Activated naive CD8-positive, alpha-beta T cell treated with anti-CD3 and anti-CD28 coated beads, Interleukin-2, amount 50 U/mL, for 16 hours (primary cell): ENCODE data around the gene PBOV1.
"Not testable (repeated sequence)": the region's sequence is repeated elsewhere in the genome, so short reads cannot be mapped to it uniquely, and the experiment has no call there.

ENCODE experiments used
- DNase-seq: peaks from one replicate; pipeline ENCODE4 v3.0.0-alpha.2; 2020; ENCODE audit warnings: low read depth, low spot score

PBOV1 gene

GRCh38 chr6:138238368-138238767 lies 20.1 kb upstream of the PBOV1 start:
- DNase-seq = no peak

GRCh38 chr6:138237463-138237862 lies 19.2 kb upstream of the PBOV1 start:
- no peak for DNase-seq

DNA sequence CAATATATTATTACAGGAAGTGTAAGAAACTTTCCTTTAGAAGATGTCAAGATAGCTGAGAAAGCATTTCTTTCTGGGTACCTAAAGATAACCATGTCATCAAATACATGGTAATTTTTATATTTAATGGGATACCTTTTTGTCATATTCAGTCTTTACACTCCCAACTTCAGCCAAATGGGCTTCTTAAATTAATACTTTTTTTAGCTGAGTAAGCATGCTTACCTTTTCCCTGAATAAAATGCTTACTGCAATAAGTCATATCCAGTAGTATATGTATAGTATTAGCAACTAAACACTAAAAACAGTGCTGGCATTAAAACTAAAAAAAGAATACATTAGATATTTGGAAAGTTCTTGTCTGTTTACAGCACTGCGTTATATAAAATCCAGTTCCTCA lies 17.4 kb upstream of the PBOV1 start:
- no peak for DNase-seq

- DNase-seq = no peak
These were observed 16.9 kb upstream of the PBOV1 start for GRCh38 chr6:138235205-138235604.

DNA sequence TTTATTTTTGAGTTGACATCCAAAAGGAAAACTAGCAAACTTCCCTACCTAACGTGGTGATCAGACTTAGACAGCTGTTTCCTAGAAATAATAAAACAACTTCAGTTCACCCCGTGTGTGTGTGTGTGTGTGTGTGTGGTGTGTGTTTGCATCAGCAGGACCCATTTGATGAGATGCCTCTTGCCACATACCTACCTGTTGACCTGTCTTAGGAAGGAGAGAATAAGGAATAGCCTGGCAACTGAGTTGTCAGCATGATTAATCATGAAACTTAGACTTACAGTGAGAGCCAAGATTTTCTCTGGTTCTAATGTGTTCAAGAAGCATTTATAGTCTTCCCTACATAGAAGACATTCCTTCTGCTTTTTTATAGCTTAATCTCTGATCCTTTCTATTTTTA lies 16.1 kb upstream of the PBOV1 start:
- no peak for DNase-seq

DNA sequence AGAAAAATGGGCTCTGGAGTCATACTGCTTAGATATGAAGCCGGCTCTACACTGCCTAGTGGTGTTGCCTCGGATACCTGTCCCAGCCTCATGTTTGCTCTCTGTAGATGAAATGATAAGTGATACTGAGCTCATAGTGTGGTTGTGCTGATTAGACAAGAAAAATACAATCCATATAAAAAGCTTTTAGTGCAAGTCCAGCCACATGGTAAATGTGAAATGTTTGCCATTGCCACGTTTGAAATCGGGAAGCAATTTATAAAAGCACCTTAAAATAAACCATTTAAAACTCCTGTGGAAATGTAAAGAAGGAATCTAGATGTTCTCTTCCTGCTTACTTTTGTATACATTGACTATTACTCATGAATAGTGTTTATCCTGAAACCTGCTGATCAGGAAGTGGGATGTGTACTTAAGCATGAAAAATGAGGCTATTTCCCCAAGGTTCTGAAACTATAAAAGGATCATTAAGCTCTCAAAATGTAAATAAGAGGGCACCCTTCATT lies 13.1 kb upstream of the PBOV1 start:
- DNase-seq = no peak

DNA sequence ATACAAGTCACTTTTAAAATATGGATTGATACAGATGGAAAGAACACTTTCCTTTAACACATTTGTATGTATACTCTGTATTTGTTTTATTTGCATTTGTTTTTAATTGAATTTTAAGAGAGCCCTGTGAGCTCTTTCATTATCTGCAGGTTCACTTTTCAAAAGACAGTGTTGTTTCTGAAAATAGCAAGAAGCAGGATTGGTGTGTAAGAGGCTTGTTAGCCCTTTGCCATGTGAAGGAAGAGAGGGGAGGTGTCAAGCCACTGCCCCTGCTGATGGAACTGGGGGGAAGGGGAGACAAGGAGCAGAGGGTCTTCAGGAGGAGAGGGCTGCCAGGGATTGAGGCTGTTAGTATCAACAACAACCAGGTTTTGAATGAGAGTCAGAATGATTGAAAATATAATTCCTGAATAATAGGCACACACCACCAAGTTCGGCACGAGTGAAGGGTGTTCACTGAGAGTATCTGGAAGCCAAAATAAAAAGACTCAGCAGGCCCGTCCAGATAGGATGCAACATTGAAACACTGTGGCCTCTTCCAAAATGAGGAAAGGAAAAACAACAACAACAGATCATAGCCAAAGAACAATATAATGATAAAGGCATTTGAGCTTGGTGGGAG lies 12.6 kb upstream of the PBOV1 start:
- no peak for DNase-seq

GRCh38 chr6:138230221-138230620 lies 11.9 kb upstream of the PBOV1 start:
- no peak for DNase-seq

- DNase-seq = no peak
These were observed 11.4 kb upstream of the PBOV1 start for GRCh38 chr6:138229663-138230179.

GRCh38 chr6:138229072-138229471 lies 10.8 kb upstream of the PBOV1 start:
- no peak for DNase-seq

- DNase-seq = no peak
These were observed 9.1 kb upstream of the PBOV1 start for GRCh38 chr6:138227316-138227781.

GRCh38 chr6:138226700-138227315 lies 8.5 kb upstream of the PBOV1 start:
- DNase-seq = no peak

GRCh38 chr6:138225953-138226352 lies 7.7 kb upstream of the PBOV1 start:
- DNase-seq = no peak

- no peak for DNase-seq
These were observed 4.7 kb upstream of the PBOV1 start for GRCh38 chr6:138222901-138223546.

GRCh38 chr6:138219901-138220300 lies 1.6 kb upstream of the PBOV1 start:
- DNase-seq = no peak

DNA sequence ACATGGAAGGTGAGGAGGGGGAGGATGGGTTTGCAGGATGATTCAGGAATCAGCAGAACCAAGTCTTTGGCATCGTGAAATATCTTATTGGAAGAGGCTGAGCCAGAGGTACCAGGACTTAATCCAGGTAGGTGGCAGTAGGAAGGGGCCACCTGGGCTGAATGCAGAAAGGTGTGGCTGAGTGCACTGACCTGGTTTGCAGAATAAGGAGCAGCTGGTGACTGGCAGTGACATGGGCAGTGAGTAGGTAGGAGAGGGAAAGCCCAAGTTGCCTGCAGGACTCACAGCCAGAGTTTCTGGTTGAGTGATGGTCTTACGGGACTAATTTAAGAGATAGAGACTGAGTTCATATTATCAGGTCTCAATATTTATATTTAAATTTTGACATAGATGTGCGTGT lies 1.1 kb upstream of the PBOV1 start:
- DNase-seq = no peak

DNA sequence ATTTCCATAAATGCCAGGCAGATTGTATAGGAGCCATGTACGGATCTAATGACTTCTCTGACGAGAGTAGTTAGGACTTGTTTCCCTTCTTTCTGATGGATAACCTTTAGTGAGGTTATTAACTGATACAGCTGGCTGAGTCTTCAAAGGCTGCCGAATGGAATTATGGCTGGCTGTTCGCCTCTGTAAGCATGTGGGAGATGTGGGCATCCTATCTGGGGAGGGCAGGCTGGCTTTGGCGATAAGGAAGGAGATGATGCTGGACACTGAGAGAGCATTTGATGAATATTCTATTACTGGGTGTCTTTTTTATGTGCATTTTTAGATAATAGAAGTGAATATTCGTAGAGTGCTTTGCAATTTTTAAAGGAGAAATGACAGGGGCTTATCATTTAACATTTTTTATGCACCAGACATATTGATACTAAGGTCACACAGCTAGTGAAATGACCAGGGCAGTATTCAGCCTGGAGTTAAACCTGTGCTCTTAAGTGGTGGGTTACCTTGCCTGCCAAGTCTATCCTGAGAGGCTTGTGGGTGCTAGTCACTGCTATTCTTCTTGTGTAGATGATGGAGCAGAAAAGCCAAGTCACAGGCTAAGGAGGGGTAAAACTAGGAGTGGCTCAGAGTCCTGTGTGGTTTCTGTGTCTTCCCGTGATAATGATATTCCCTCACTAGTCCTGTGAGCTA lies 3.1 kb downstream of the PBOV1 start:
- DNase-seq = no peak

- DNase-seq = not testable (repeated sequence)
These were observed 5.8 kb downstream of the PBOV1 start for GRCh38 chr6:138212530-138212929.

GRCh38 chr6:138211601-138212000 lies 6.7 kb downstream of the PBOV1 start:
- no peak for DNase-seq

- no peak for DNase-seq
These were observed 7.2 kb downstream of the PBOV1 start for GRCh38 chr6:138211048-138211581.

- DNase-seq = no peak
These were observed 11.4 kb downstream of the PBOV1 start for GRCh38 chr6:138206862-138207261.
